Measurements from ENCODE around the gene STAT4. TPM values are rescaled to one million over a fixed set of nuclear protein-coding genes. Genes with fewer than 3 reads are reported as not detected.

The STAT4 gene
- total and polyA plus RNA-seq, 4 donors: 2.5 to 11.5 (median 5.6) TPM

GRCh38 chr2:191128172-191128910 lies 22.5 kb downstream of the STAT4 start:
- 48 to 60% methylated on average over 8 of the region's 8 CpGs for WGBS, 2 donors
- DNase-seq: no peak
- no peak overlapping the region for H3K4me3 ChIP-seq
- no peak overlapping the region for H3K9ac ChIP-seq (ENCODE audit: insufficient read depth in 1 of 2, low read length in 2 of 2)
- ATAC-seq (ENCODE audit: insufficient read depth, low FRiP score): no peak
- H3K36me3 ChIP-seq (ENCODE audit: control insufficient read depth in 4 of 4, insufficient read depth in 4 of 4, low read length in 4 of 4): no peaks in the 10 kb centered on the region
- TF ChIP-seq, protein P1, sequence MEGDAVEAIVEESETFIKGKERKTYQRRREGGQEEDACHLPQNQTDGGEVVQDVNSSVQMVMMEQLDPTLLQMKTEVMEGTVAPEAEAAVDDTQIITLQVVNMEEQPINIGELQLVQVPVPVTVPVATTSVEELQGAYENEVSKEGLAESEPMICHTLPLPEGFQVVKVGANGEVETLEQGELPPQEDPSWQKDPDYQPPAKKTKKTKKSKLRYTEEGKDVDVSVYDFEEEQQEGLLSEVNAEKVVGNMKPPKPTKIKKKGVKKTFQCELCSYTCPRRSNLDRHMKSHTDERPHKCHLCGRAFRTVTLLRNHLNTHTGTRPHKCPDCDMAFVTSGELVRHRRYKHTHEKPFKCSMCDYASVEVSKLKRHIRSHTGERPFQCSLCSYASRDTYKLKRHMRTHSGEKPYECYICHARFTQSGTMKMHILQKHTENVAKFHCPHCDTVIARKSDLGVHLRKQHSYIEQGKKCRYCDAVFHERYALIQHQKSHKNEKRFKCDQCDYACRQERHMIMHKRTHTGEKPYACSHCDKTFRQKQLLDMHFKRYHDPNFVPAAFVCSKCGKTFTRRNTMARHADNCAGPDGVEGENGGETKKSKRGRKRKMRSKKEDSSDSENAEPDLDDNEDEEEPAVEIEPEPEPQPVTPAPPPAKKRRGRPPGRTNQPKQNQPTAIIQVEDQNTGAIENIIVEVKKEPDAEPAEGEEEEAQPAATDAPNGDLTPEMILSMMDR (IDR thresholded peaks at IDR 0.05; ENCODE audit: control extremely low read depth, extremely low read depth): no peak
- no peak overlapping the region for H3K27ac ChIP-seq (ENCODE audit: low read depth in 1 of 2, low read length in 1 of 2)
- no peaks in the 10 kb centered on the region for H3K9me3 ChIP-seq (ENCODE audit: control insufficient read depth in 4 of 4, insufficient read depth in 3 of 4, low read length in 3 of 4)
- H3K4me1 ChIP-seq (ENCODE audit: control insufficient read depth in 5 of 5, insufficient read depth in 5 of 5, low read length in 5 of 5): no peaks in the 10 kb centered on the region
- H3K27me3 ChIP-seq (ENCODE audit: control insufficient read depth in 3 of 3, insufficient read depth in 3 of 3, low read length in 2 of 3): no peaks in the 10 kb centered on the region

GRCh38 chr2:191127235-191127634 lies 23.6 kb downstream of the STAT4 start:
- TF ChIP-seq, protein P1 (IDR thresholded peaks at IDR 0.05; ENCODE audit: control extremely low read depth, extremely low read depth): no peak
- 86 to 89% methylated on average over 3 of the region's 3 CpGs for WGBS, 2 donors
- no peaks in the 10 kb centered on the region for H3K4me1 ChIP-seq (ENCODE audit: control insufficient read depth in 5 of 5, insufficient read depth in 5 of 5, low read length in 5 of 5)
- no peaks in the 10 kb centered on the region for H3K9me3 ChIP-seq (ENCODE audit: control insufficient read depth in 4 of 4, insufficient read depth in 3 of 4, low read length in 3 of 4)
- no peaks in the 10 kb centered on the region for H3K36me3 ChIP-seq (ENCODE audit: control insufficient read depth in 4 of 4, insufficient read depth in 4 of 4, low read length in 4 of 4)
- DNase-seq (no peak), ATAC-seq (ENCODE audit: insufficient read depth, low FRiP score) (no peak)
- H3K27ac ChIP-seq (ENCODE audit: low read depth in 1 of 2, low read length in 1 of 2): no peak overlapping the region
- H3K4me3 ChIP-seq: no peak overlapping the region
- H3K9ac ChIP-seq (ENCODE audit: insufficient read depth in 1 of 2, low read length in 2 of 2): no peak overlapping the region
- no peaks in the 10 kb centered on the region for H3K27me3 ChIP-seq (ENCODE audit: control insufficient read depth in 3 of 3, insufficient read depth in 3 of 3, low read length in 2 of 3)

GRCh38 chr2:191126386-191127085 lies 24.3 kb downstream of the STAT4 start:
- H3K27me3 ChIP-seq (ENCODE audit: control insufficient read depth in 3 of 3, insufficient read depth in 3 of 3, low read length in 2 of 3): no peaks in the 10 kb centered on the region
- no peaks in the 10 kb centered on the region for H3K4me1 ChIP-seq (ENCODE audit: control insufficient read depth in 5 of 5, insufficient read depth in 5 of 5, low read length in 5 of 5)
- no peaks in the 10 kb centered on the region for H3K36me3 ChIP-seq (ENCODE audit: control insufficient read depth in 4 of 4, insufficient read depth in 4 of 4, low read length in 4 of 4)
- H3K9me3 ChIP-seq (ENCODE audit: control insufficient read depth in 4 of 4, insufficient read depth in 3 of 4, low read length in 3 of 4): no peaks in the 10 kb centered on the region
- no peak for ATAC-seq (ENCODE audit: insufficient read depth, low FRiP score)
- TF ChIP-seq, protein P1 (IDR thresholded peaks at IDR 0.05; ENCODE audit: control extremely low read depth, extremely low read depth): no peak
- H3K9ac ChIP-seq (ENCODE audit: insufficient read depth in 1 of 2, low read length in 2 of 2): no peak overlapping the region
- no peak overlapping the region for H3K4me3 ChIP-seq
- H3K27ac ChIP-seq (ENCODE audit: low read depth in 1 of 2, low read length in 1 of 2): no peak overlapping the region
- 62 to 69% methylated on average over 4 of the region's 4 CpGs for WGBS, 2 donors
- DNase-seq: no peak
